Activated naive CD4-positive, alpha-beta T cell (primary cell): Measurements from ENCODE around the gene ASB8.
"Not testable (repeated sequence)": the region's sequence is repeated elsewhere in the genome, so short reads cannot be mapped to it uniquely, and the experiment has no call there.

Source experiments
- DNase-seq, 4 experiments: peaks; one replicate each; lab custom pipeline; 2025; lab: John Stamatoyannopoulos, UW

Gene ASB8

GRCh38 chr12:48142818-48143674 is 14.3 kb downstream of the ASB8 start:
- no peak for DNase-seq

GRCh38 chr12:48135027-48135426 is 22.3 kb downstream of the ASB8 start:
- no peak for DNase-seq

- DNase-seq = no peak
Measured at GRCh38 chr12:48132826-48133225, 24.5 kb downstream of the ASB8 start.

DNA sequence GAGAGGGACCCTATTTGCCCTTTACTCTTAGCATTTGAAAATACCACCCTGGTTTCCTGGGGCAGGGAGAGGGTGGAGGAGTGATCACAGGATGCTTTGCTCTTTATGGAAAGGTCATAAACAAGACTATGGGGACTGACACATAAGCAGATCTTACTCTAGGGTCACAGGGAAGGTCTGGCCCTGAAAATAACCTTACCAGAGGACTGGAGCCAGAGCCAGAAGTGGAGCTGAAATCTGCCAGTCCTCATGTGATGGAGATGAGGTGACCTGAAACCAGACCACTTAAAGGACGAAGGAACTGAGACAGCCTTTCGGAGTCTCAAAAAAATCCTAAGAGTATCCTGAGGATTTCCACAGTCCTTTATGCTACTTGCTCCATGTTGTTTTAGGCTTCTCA is 25.8 kb downstream of the ASB8 start:
- DNase-seq = no peak

DNA sequence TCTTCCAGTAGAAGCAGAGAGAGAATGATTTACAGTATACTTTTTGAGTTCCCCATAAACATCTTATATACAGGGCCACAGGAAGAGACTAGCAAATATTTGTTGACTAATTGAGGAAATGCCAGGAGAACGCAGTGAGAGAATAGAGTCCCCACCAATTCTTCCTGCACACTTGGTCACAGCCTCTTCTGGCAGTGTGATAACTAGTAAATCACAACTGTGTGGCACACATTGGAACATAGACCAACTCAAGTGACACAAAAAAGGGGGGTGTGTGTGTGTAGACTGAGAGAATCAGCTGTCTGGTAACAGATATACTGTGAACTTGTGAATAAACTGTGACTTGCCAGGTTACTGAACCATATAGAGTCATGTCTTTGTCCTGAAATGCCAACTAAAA is 27.9 kb downstream of the ASB8 start:
- no peak for DNase-seq

DNA sequence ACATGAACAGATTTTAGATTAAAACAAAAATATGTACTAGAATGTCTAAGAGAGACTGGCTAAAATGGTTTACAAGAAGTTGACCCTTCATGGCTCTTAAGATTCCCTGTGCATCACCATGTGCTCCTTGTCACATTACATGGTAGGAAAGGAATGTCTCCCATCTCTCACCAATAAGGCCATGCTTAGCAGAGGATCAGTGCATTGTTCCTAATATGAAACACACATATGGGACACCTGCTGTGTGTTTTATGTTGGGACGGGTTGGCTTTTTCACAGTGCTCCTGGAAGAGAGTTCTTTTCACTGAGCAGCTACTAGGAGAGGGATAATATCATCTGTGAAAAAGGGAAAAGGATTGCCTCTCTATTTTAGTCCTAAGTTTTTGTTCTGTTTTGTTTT is 28.5 kb downstream of the ASB8 start:
- no peak for DNase-seq

- no peak for DNase-seq
Measured at GRCh38 chr12:48126953-48127630, 30.2 kb downstream of the ASB8 start.

DNA sequence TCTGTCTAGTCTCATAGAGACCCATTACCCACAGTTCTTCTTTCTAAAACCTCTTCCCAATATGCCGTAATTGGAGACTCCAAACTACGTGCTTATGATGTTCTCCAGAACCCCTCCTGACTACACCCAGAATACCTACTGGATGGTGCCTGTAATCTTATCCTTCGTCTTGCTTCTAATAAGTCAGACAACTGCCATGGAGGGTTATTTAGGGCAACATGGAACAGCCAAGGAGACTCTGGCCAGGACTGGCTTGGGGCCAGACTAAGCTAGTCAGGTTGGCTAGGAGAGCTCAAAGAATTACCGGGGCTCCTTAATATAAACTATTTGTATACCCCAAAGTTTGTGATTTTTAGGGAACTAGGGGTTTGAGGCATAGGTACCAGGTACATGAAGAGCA is 31.3 kb downstream of the ASB8 start:
- no peak for DNase-seq

- not testable (repeated sequence) for DNase-seq
Measured at GRCh38 chr12:48125542-48125941, 31.8 kb downstream of the ASB8 start.

DNA sequence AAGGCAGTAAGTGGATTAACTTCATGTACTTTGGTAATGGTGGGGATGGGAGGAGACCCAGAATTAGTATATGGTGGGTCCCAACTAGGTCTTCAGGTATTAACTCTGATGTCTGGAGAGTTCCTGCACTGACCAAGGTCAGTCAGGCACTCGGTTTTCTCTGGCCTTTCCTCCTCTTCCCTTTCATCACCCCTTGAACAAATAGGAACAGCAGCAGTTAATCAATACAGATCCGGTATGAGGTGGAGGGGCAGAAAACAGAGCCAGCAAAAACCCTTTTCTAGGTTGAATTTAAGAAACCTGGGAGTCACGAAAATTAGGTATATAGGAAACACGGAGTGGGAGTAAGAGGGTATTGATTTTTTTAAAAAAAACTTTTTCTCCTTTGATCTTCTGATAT is 34.1 kb downstream of the ASB8 start:
- no peak for DNase-seq

- DNase-seq = no peak
Measured at GRCh38 chr12:48122065-48122834, 35.1 kb downstream of the ASB8 start.

DNA sequence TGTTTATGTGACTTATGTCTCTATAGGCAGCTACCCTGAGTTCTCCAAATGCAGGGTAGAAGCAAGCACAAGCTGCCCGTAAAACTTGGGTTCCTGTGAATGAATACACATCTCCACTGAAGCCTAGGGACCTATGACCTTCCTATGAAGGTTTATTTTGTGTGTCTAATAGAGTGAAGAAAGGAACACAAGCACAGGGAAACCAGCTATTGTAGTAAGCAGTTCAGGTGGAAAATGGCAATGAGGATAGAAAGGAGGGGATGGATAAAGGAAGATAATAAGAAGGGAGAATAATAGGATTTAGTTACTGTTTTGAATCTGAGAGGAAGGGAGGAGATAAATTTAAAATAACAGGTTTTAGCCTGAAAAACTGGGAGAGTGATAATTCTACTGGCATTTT is 35.8 kb downstream of the ASB8 start:
- no peak for DNase-seq

DNA sequence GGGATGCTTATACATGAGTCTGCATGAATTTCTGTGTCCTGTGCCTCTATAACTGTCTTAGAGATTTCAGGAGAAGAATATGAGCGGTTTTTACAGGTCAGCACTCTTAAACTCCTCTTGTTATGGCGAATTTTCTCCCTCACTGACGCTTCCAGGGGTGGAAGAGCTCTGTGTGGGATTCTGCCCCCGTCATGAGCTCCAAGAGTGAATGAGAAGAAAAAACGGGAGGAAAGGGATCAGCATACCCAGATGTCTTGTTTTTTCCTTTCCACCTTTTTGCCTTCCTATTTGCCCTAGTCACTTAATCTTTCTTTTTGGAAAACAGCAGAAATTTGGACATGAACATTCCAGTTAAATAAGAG is 37.5 kb downstream of the ASB8 start:
- DNase-seq = no peak

GRCh38 chr12:48119078-48119833 is 38.1 kb downstream of the ASB8 start, which contains the start of gene PFKM:
Gene PFKM, plus strand, starts transcription at chr12:48119364. Its CDS starts 3,411 bp downstream, at chr12:48122775.
- peak in 3 of 4 experiments; percentile 5 to 26 (median 8) for DNase-seq

DNA sequence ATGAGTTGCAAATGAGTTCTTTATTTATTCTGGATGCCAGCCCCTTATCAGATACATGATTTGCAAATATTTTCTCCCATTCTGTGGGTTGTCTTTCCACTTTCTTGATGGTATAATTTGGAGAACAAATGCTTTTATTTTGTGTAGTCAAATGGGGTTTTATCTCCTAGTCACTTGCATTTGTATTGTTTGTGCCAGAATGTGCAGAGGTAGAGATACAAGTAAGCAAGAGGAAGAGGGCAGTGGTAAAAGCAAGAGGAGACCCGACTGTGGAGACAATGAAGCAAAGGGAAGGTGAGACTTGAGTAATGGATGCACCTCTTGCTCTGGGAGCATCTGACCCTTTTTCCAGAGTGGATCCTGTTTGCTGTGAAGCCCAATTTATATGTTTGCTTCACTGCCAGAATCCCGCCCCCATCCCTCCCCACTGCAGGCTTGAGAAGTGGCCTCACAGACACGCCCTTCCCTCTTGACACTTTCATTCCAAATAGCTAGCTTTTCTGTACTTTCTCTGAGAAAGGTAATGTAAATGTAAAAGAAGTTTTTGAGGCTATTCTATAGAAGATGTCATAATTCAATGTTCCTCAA is 38.9 kb downstream of the ASB8 start:
- no peak for DNase-seq

DNA sequence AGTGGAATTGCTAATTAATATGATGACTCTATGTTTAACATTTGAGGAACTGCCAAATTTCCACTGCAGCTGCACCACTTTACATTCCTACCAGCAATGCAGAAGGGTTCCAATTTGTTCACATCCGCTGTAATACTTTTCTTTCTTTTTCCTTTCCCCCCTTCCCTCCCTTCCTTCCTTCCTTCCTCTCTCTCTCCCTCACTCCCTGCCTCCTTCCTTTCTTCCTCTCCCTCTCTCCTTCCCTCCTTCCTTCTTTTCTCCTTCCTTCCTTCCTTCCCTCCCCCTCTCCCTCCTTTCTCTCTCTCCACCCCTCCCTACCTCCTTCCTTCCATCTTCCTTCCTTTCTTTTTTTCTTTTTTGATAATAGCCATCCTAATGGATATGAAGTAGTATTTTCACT is 41.4 kb downstream of the ASB8 start:
- no peak for DNase-seq

GRCh38 chr12:48111312-48111693 is 46.0 kb downstream of the ASB8 start:
- not testable (repeated sequence) for DNase-seq

DNA sequence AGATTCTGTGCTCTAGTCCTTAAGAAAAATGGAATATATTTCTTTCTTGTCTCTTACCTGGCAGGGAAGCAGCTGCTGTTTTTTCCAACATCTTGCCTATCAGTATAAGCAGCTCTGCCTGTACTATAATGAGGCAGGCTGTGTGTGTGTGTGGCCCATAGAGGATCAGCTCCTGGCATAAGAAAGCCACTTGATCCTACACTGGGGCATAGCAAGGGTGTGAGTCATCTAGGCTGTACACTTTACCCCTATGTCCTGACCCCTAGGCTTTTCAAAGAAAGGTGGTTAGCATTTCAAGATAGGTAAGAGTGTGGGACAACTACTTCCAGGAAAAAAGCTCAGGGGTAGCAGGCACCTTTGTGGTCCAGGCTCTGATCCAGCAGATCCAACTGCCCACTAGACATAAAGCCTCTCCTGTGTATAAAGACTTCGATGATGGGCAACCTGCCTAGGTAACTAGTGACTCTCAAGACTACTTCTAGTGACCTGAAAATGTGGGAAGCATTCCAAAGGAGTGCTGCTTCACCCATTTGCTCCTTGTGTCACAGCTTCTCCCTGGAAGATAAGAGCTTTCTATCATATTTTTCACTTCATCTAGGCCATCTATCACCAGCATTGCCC is 46.5 kb downstream of the ASB8 start:
- DNase-seq = no peak

DNA sequence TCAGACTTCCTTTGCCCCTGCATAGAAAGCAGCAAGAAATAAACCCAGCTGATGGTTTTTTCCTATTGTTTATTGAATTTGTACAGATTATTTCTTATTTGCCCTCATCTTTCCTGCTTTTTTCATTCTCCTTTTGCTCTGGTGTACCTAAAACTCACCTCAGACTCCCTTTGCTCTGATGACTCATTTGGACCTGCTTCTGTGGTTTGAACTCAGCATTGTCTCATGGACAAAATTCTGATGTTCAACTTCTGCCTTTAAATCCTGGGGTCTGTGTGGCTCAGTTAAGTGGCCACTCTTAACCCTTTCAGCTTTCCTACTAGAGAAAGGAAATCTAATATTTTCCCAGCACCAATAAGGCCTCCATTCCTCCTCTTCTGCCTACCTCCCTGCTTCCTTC is 47.9 kb downstream of the ASB8 start:
- DNase-seq = no peak

DNA sequence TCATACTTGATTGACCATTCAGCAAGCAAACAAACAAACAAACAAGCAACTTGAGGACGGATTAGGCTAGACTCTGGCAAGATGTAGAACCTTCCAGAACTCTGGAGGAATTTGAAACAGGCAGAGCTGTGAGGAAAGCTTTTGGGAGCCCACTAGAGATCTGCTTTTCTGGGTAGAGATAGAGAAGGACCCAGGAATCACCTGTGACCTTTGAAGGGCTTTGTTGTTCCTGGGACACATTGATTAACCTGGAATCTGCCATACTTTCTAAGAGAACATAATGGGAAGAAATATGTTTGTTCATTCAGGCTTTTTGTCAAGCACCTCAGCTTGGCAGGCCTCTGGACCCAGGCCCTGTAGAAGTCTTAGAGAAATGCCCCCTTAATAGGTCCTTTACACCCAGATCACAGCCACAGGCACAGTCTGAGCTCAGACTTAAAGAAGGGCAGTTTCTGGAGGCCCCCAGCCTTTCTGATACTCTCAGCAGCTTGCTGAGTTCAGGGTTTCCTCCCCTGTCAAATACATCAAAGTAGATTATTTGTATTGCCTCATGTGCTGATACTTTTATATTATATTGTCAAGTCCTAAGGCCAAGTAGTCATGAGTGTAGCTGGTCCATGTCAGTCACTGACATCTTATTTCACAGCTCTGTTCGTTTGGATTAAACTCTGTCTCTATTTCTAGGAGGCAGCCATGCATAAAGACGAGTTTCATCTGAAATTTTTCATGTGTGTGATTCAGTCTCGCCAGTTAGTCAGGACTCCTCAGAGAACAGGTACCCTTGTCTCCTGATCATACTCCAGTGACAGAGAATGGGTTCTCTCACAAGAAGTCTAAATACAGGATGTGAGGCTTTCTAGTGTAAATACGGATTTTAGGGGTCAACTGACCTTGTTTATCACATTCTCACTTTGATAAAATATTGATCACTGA is 50.4 kb downstream of the ASB8 start:
- DNase-seq = no peak
